ENCODE measurements around the gene SH3TC1.

SH3TC1 gene

GRCh38 chr4:8217246-8217511 is 18.1 kb downstream of the SH3TC1 start:
- DNase-seq, result no peak

DNA sequence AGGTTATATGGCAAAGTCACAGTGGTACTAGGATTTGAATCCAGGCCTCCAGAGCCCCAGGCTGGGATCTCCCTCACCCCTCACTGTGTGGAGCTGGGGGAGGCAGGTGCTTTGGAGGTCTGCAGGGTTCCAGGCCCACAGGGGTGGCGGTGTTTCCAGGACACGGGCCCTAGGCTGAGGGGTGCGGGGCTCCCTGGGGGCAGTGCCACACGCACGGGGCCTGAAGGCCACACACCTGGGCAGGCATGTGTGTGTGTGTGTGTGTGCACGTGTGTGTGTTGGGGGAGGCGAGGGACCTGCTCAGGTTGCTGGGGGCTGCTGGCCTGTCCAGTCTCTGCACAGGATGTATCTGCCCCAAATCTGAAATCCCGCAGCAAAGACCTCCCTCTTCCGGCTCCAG is 18.8 kb downstream of the SH3TC1 start:
- no peak for DNase-seq

DNA sequence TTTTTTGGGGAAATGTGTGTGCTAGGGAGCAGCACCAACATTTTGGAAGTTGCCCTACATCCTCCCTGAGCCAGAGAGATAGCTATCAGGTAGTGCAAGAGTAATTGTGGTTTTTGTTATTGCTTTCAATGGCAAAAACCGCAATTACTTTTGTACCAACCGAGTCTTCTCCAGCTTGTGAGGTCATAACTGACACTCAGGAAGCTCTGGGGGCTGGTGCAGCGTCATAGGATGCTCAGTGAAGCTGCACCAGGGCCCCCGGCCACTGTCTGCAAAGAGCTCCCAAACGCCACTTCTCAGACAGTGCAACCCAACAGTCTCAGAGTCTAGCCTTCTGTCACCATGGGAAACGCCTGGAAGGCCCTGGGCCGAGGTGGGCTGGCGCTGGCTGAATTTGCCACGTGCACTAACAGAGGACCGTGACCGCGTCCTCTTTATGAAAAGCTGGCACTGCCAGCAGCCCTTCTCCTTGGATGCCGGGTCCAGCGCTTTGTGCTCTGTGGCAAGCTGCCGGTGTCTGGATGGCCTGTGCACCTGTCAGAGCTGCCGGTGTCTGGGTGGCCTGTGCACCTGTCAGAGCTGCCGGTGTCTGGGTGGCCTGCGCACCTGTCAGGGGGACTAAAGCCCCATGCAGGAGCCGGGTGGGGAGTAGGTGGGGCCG is 19.4 kb downstream of the SH3TC1 start:
- no peak for DNase-seq

DNA sequence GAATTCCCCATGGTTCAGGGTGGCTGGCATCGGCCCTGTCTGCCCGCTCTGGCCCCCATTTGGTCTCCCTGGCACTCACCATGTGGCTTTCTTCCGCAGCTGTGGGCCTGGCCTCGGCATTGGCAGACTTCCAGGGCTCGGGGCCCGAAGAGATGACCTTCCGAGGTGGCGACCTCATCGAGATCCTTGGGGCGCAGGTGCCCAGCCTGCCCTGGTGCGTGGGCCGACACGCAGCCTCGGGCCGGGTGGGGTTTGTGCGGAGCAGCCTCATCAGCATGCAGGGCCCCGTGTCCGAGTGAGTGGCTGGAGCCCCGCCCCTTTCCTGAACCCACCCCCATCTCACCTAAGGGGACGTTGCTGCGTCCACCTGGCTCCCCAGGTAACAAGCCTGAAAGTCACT is 20.1 kb downstream of the SH3TC1 start:
- DNase-seq, result no peak

GRCh38 chr4:8220661-8221450 is 21.8 kb downstream of the SH3TC1 start:
- DNase-seq, result no peak

DNA sequence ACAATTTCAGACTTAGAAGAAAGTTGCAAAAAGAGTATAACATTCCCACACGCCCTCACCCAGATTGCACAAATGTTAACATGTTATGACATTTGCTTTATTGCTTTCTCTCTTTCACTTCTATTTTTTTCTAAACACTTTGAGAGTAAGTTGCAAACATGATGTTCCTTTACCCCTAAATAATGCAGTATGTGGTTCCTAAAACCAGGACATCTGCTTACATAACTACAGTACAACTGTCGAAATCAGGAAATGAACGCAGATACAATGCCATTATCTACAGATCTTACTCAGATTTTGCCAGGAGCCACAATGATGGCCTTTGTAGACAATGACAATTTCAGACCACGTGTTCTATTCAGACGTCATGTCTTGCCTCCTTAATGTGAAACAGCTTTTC is 22.4 kb downstream of the SH3TC1 start:
- DNase-seq, result no peak

GRCh38 chr4:8221985-8222384 is 22.9 kb downstream of the SH3TC1 start:
- DNase-seq, result no peak

GRCh38 chr4:8222609-8223388 is 23.7 kb downstream of the SH3TC1 start:
- no peak for DNase-seq

GRCh38 chr4:8224267-8224974 is 25.3 kb downstream of the SH3TC1 start:
- DNase-seq, result no peak

DNA sequence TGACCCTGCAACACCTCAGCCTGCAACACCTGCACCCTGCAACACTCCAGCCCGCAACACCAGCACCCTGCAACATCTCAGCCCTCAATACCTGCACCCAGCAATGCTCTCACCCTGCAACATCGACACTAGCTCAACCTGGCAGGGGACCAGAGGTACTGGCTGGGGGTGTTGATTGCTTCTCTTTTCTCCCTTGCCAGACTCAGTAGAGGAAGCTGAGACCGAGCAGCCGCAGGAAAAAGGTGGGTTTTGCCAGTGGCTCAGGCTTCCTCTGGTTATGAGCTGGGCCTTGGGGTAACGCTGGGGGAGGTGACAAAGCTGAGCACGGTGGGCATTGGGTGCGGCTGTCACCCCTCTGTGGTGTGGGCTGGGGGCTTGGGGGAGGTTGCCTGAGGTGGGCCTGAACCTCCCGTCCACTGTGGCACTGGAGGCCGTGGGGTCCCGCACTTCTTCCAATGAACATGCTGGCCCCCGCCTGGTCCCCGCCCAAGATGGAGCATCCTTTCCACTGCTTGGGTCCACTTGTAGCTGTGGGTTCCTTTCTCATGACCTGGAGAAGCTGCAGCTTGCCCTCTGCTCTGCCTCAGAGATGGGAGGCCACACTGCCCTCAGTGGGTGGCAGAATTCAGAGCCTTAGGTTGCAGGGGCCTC is 26.0 kb downstream of the SH3TC1 start:
- DNase-seq, result no peak

DNA sequence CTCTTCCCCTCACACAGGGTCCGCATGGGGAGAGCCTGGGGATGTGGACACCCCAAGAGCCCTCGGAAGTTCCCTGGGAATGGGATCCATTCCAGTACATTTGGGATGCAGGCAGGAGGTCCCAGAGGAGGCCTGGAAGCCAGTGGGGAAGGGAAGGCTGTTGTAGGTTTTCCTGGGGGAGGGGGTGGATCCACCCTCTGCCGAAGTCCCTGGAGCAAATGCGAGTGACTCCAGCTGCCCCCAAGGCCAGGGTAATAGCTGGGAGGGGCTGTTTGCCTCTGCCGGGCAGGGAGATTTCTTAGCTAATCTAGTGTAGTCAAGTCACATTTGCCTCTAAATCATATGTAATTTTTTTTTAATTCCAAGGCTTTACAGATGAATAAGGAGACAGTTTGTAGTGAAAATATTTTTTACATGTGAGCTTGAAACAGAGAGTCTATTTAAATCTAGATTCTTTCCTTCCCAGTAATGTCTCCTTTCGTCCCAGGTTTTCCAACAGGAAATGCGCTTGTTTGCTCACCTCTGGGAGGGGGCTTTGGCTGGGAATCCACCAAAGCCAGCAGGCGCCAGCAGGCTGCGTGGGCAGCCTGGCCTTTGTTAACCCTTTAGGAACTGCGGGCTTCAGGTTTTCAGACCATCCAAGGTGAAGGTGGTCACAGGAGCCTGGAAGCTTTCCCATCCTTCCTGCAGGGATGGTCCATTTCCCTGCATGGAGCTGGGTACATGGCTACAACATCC is 26.8 kb downstream of the SH3TC1 start:
- no peak for DNase-seq

- DNase-seq, result no peak
Observed at GRCh38 chr4:8227201-8227770, 28.2 kb downstream of the SH3TC1 start.

DNA sequence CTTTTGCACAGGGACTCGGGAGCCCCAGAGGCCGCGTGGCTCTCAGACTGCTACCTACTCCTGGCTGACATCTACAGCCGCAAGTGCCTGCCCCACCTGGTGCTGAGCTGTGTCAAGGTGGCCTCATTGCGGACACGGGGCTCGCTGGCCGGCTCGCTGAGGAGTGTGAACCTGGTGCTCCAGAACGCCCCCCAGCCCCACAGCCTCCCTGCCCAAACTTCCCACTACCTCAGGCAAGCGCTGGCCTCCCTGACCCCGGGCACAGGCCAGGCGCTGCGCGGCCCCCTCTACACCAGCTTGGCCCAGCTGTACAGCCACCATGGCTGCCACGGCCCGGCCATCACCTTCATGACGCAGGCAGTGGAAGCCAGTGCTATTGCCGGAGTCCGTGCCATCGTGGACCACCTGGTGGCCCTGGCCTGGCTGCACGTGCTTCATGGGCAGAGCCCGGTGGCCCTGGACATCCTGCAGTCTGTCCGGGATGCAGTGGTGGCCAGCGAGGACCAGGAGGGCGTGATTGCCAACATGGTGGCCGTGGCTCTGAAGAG is 28.8 kb downstream of the SH3TC1 start:
- no peak for DNase-seq

- DNase-seq, result peak; percentile 51
Observed at GRCh38 chr4:8228319-8229250, 29.5 kb downstream of the SH3TC1 start.

DNA sequence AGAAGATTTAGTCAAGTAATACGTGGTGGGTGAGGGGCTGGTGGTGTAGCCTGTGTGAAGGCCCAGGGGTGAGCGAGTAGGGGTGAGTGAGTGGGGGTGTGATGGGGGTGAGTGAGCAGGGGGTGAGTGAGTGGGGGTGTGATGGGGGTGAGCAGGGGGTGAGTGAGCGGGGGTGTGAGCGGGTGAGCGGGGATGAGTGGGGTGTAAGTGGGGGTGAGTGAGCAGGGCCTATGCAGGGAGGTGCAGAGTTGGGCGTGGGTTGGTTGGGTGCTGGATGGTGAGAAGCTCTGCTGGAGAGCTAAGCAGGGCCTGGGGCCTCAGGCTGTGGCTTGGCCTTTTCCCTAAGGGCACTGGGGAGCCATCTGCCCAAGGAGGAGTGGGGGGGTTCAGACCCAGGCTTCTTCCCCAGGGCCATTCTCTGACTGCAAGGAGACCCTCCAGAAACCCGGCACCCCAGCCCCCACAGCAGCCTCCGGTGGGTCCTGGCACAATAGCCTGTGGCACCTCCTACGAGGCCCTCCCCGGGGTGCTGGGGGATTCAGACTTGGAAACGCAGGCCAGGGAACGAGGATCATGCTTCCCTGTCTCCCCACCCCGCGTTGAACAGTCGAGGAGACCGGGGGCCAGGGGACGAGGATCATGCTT is 30.4 kb downstream of the SH3TC1 start:
- DNase-seq, result no peak

- no peak for DNase-seq
Observed at GRCh38 chr4:8230033-8230432, 30.9 kb downstream of the SH3TC1 start.

DNA sequence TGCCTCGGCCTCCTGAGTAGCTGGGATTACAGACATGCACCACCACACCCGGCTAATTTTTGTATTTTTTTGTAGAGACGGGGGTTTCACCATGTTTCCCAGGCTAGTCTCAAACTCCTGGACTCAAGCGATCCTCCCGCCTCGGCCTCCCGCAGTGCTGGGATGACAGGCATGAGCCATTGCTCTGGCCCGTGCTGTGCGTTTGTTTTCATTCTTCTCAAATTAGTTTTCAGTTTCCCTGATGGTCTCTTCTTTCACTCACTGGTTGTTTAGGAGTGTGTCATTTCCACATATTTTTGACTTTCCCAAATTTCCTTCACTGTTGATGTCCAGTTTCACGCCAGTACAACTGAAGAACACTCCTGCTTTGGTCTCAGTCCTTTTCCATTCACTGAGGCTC is 31.8 kb downstream of the SH3TC1 start:
- DNase-seq, result no peak

- DNase-seq, result no peak
Observed at GRCh38 chr4:8231551-8232049, 32.5 kb downstream of the SH3TC1 start.

DNA sequence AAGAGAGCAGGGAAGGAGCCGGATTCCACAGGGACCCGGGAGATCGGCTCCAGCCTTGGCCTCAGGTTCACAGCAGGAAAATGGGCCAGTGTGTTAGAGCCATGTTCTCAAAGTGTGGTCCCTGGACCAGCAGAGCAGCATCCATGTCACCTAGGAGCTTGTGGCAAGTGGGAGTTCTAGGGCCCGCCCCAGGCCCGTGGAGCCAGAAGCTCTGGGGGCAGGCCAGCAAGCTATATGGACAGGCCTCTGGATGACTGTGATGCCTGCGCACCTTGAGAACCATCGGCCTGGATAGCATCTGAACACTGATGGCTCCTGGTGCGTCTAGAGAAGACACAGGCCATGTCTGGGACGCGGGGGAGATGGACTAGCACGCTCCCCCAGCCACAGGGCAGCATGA is 33.7 kb downstream of the SH3TC1 start:
- no peak for DNase-seq

All from effector CD8-positive, alpha-beta T cell (primary cell).